Endothelial cell of hepatic sinusoid (primary cell): ENCODE measurements around the gene C19orf53.

ENCODE experiments used
- in situ Hi-C: cut with HindIII; loops from 2 replicates; pipeline ENCODE4 v1.10.0; 2017; ENCODE audit warnings: low sequenced_read_pairs

C19orf53 gene

GRCh38 chr19:13794757-13795589 lies 20.7 kb downstream of the C19orf53 start, which contains the start of gene ZSWIM4:
ZSWIM4 (plus strand) TSS chr19:13795443; CDS start chr19:13795649, 206 bp downstream.
- in situ Hi-C loops = loop anchor here (5.0 kb wide), 1 partner anchor 37 kb away; no protein-coding TSS in a partner anchor

GRCh38 chr19:13795595-13796300 lies 21.5 kb downstream of the C19orf53 start:
- in situ Hi-C loops = loop anchor here (5.0 kb wide), 1 partner anchor 37 kb away; no protein-coding TSS in a partner anchor

- in situ Hi-C loops = loop anchor here (5.0 kb wide), 1 partner anchor 36 kb away; no protein-coding TSS in a partner anchor
Observed at GRCh38 chr19:13796301-13797057, 22.2 kb downstream of the C19orf53 start.

- in situ Hi-C loops = loop anchor here (5.0 kb wide), 1 partner anchor 35 kb away; no protein-coding TSS in a partner anchor
Observed at GRCh38 chr19:13797058-13797440, 22.8 kb downstream of the C19orf53 start.

GRCh38 chr19:13797870-13798269 lies 23.6 kb downstream of the C19orf53 start:
- in situ Hi-C loops = loop anchor here (5.0 kb wide), 1 partner anchor 34 kb away; no protein-coding TSS in a partner anchor

GRCh38 chr19:13799669-13800068 lies 25.4 kb downstream of the C19orf53 start:
- in situ Hi-C loops = loop anchor here (5.0 kb wide), 1 partner anchor 33 kb away; no protein-coding TSS in a partner anchor

- in situ Hi-C loops = no loop called here
Observed at GRCh38 chr19:13803038-13803437, 28.8 kb downstream of the C19orf53 start.

GRCh38 chr19:13804830-13805683 lies 30.8 kb downstream of the C19orf53 start:
- in situ Hi-C loops = no loop called here

GRCh38 chr19:13806728-13807127 lies 32.5 kb downstream of the C19orf53 start:
- in situ Hi-C loops = no loop called here

GRCh38 chr19:13807421-13808021 lies 33.3 kb downstream of the C19orf53 start:
- in situ Hi-C loops = no loop called here

GRCh38 chr19:13808856-13809255 lies 34.6 kb downstream of the C19orf53 start:
- in situ Hi-C loops = no loop called here

- in situ Hi-C loops = no loop called here
Observed at GRCh38 chr19:13812544-13812943, 38.3 kb downstream of the C19orf53 start.

- in situ Hi-C loops = no loop called here
Observed at GRCh38 chr19:13813147-13813546, 38.9 kb downstream of the C19orf53 start.

GRCh38 chr19:13814550-13814949 lies 40.3 kb downstream of the C19orf53 start:
- in situ Hi-C loops = no loop called here

- in situ Hi-C loops = no loop called here
Observed at GRCh38 chr19:13817018-13817614, 42.9 kb downstream of the C19orf53 start.

GRCh38 chr19:13817615-13818371 lies 43.5 kb downstream of the C19orf53 start:
- in situ Hi-C loops = no loop called here

GRCh38 chr19:13819238-13819637 lies 45.0 kb downstream of the C19orf53 start:
- in situ Hi-C loops = no loop called here

- in situ Hi-C loops = no loop called here
Observed at GRCh38 chr19:13821292-13821691, 47.0 kb downstream of the C19orf53 start.
